Measurements from ENCODE around the gene APH1B.

APH1B gene

DNA sequence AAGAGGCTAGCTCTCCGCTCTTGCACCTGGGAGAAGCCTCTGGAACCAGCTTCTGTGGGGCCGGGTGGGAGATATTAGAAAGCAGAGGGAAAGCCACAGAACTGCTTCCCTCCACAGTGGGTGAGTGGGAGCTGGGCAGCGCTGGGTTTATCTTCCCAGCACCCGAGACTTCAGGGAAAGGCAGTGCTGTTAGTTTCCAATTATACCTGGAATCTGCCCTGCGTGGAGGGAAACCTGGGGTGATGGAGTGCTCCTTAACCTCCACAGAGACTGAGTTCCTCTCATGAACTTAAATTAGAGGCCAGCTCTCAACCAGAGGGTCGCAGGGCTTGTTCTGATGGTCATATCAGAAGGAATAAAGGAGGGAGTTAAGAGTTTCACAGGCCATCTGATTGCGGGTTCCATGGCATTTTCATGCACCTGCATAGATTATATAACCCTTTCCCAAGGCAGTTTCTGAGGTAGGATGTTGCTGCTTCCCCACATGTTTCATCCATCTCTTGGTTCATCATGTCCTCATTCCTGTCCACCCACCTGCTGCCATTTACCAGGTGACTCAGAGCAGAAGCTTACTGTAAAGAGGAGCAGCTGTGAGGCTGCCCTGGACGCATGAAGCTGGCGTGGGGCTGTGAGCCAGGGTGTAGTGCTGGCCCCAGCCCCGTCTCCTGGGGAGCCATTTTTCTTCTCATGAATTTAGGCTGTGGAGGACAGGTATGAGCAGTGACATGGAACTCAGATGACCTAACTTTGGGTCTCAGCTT lies 61.8 kb downstream of the APH1B start:
- H3K79me2 ChIP-seq (ENCODE audit: insufficient read depth, low read depth), result no peaks in the 10 kb centered on the region
- H3K4me1 ChIP-seq (ENCODE audit: low read depth, poor library complexity, severe bottlenecking), result no peaks in the 10 kb centered on the region
- H3K4me3 ChIP-seq (IDR thresholded peaks at IDR 0.05; ENCODE audit: insufficient read depth, low read depth, low read length), result no peak overlapping the region
- H4K20me1 ChIP-seq (ENCODE audit: insufficient read depth), result no peaks in the 10 kb centered on the region
- H3K27ac ChIP-seq, result no peak overlapping the region
- no peak overlapping the region for H3K4me2 ChIP-seq
- H3K36me3 ChIP-seq (ENCODE audit: insufficient read depth), result no peaks in the 10 kb centered on the region
- H3K9ac ChIP-seq, result no peak overlapping the region
- no peak overlapping the region for H2AFZ ChIP-seq (ENCODE audit: low read depth)
- TF ChIP-seq, protein P1, sequence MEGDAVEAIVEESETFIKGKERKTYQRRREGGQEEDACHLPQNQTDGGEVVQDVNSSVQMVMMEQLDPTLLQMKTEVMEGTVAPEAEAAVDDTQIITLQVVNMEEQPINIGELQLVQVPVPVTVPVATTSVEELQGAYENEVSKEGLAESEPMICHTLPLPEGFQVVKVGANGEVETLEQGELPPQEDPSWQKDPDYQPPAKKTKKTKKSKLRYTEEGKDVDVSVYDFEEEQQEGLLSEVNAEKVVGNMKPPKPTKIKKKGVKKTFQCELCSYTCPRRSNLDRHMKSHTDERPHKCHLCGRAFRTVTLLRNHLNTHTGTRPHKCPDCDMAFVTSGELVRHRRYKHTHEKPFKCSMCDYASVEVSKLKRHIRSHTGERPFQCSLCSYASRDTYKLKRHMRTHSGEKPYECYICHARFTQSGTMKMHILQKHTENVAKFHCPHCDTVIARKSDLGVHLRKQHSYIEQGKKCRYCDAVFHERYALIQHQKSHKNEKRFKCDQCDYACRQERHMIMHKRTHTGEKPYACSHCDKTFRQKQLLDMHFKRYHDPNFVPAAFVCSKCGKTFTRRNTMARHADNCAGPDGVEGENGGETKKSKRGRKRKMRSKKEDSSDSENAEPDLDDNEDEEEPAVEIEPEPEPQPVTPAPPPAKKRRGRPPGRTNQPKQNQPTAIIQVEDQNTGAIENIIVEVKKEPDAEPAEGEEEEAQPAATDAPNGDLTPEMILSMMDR (conservative IDR thresholded peaks at IDR 0.05; ENCODE audit: low read depth, low read length), result no peak
- no peaks in the 10 kb centered on the region for H3K27me3 ChIP-seq (ENCODE audit: insufficient read depth, low read depth)

DNA sequence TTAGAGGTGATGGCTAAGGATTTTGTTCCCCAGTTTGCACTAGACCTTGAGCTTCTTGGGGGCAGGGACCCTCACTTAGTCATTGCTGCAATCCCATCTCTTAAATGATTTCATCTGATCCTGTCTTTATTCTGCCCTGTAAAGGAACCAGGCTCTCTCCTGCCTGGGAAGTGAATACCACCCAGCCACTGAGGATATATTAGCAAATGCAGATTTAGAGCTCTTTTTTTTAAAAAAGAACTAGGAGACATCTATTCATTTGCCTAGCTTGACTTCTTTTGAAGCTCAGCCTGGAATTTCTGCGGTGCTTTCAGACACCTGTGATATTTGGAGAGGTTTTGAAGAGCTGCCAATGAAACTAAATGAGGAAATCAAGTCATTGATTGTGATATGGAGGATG lies 62.4 kb downstream of the APH1B start:
- Histone ChIP-seq H3K79me2 (ENCODE audit: insufficient read depth, low read depth) (no peaks in the 10 kb centered on the region), H3K27me3 (ENCODE audit: insufficient read depth, low read depth) (no peaks in the 10 kb centered on the region), H3K36me3 (ENCODE audit: insufficient read depth) (no peaks in the 10 kb centered on the region), H3K4me1 (ENCODE audit: low read depth, poor library complexity, severe bottlenecking) (no peaks in the 10 kb centered on the region), H3K9ac (no peak overlapping the region), H3K4me3 (IDR thresholded peaks at IDR 0.05; ENCODE audit: insufficient read depth, low read depth, low read length) (no peak overlapping the region), H2AFZ (ENCODE audit: low read depth) (no peak overlapping the region), H3K27ac (no peak overlapping the region), H4K20me1 (ENCODE audit: insufficient read depth) (no peaks in the 10 kb centered on the region), H3K4me2 (no peak overlapping the region)
- TF ChIP-seq, protein P1 (conservative IDR thresholded peaks at IDR 0.05; ENCODE audit: low read depth, low read length), result no peak

DNA sequence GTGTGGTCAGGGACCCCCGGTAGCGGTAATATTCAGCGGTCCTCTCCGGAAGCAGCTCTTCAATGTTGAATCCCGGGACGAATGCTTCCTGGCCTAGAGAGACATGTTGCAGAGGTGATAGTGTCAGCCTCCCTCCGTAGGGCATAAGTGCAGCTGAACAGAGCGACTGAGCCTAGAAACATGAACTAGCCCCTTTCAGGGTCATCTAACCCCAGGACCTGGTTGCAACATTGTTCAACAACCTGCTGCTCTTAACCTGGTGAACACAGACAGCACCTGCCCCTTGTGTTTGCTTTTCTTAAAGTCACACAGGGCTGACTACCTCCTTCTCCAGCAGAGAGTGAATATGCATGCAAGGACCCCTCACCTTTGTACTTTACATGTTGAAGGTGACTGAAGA lies 62.9 kb downstream of the APH1B start:
- TF ChIP-seq, protein P1 (conservative IDR thresholded peaks at IDR 0.05; ENCODE audit: low read depth, low read length), result no peak
- Histone ChIP-seq H3K27ac (no peak overlapping the region), H3K4me1 (ENCODE audit: low read depth, poor library complexity, severe bottlenecking) (no peaks in the 10 kb centered on the region), H4K20me1 (ENCODE audit: insufficient read depth) (no peaks in the 10 kb centered on the region), H3K4me2 (no peak overlapping the region), H3K9ac (no peak overlapping the region), H3K4me3 (IDR thresholded peaks at IDR 0.05; ENCODE audit: insufficient read depth, low read depth, low read length) (no peak overlapping the region), H3K79me2 (ENCODE audit: insufficient read depth, low read depth) (no peaks in the 10 kb centered on the region), H3K36me3 (ENCODE audit: insufficient read depth) (no peaks in the 10 kb centered on the region), H3K27me3 (ENCODE audit: insufficient read depth, low read depth) (no peaks in the 10 kb centered on the region), H2AFZ (ENCODE audit: low read depth) (no peak overlapping the region)

DNA sequence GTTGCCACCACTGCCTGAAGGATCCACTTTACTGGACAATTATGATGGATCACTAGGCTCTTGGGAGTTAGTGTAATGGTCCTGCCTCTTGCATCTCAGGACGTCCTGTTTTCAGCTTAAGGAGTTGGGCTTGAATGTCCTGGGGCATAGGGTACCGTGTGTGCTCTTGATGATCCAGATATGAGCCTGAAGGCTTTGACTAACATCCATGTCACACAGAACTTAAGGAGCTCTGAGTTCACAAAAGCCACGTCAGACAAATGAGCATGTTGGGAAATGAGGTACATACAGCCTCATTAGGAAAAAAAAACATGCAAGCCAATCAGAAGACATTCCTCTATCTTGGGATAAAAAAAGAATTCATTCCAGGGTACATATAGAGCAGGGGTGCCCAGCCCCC lies 63.5 kb downstream of the APH1B start:
- H3K79me2 ChIP-seq (ENCODE audit: insufficient read depth, low read depth), result no peaks in the 10 kb centered on the region
- H3K4me3 ChIP-seq (IDR thresholded peaks at IDR 0.05; ENCODE audit: insufficient read depth, low read depth, low read length), result no peak overlapping the region
- H3K4me2 ChIP-seq, result no peak overlapping the region
- no peaks in the 10 kb centered on the region for H3K36me3 ChIP-seq (ENCODE audit: insufficient read depth)
- no peak overlapping the region for H2AFZ ChIP-seq (ENCODE audit: low read depth)
- H4K20me1 ChIP-seq (ENCODE audit: insufficient read depth), result no peaks in the 10 kb centered on the region
- TF ChIP-seq, protein P1 (conservative IDR thresholded peaks at IDR 0.05; ENCODE audit: low read depth, low read length), result no peak
- H3K4me1 ChIP-seq (ENCODE audit: low read depth, poor library complexity, severe bottlenecking), result no peaks in the 10 kb centered on the region
- no peaks in the 10 kb centered on the region for H3K27me3 ChIP-seq (ENCODE audit: insufficient read depth, low read depth)
- no peak overlapping the region for H3K27ac ChIP-seq
- H3K9ac ChIP-seq, result no peak overlapping the region
